Thyroid gland (tissue), 4 donors: ENCODE data around the gene ACSS3.

Source experiments
- POLR2A ChIP-seq, 2 donors: fragments of 450-650 bp; IDR thresholded peaks; one replicate each; pipeline ENCODE4 v1.6.1; 2017; ENCODE audit warnings: antibody characterized with exemption in 2 of 2, mild to moderate bottlenecking in 2 of 2, moderate library complexity in 1 of 2
- TF ChIP-seq, protein P1 (sequence below), 6 experiments: fragments of 200-600 bp in 3 of 6; fragments of 450-650 bp in 3 of 6; sonication (generic) in 3 of 6; IDR thresholded peaks; one replicate each; pipeline ENCODE4 v1.5.1; 2016 to 2019; ENCODE audit warnings: antibody characterized with exemption in 6 of 6, mild to moderate bottlenecking in 2 of 6, inconsistent platforms in 1 of 6, moderate library complexity in 1 of 6

DNA sequence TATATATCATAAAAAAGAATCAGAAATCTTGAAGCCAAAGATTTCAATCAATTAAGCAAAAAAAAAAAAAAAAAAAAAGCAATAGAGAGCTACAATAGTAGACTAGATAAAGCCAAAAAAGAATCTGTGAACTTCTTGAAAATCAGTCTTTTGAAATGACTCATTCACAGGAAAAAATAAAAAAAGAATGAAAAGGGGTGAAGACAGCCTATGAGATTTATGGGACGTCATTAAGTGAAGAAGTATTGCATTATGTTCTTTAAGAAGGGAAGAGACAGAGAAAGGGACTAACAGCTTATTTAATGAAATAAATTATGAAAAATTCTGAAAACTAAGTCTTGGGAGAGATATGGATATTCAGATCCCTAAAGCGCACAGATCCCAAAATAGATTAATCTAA is 103.8 kb downstream of the ACSS3 start:
- TF ChIP-seq, protein P1, sequence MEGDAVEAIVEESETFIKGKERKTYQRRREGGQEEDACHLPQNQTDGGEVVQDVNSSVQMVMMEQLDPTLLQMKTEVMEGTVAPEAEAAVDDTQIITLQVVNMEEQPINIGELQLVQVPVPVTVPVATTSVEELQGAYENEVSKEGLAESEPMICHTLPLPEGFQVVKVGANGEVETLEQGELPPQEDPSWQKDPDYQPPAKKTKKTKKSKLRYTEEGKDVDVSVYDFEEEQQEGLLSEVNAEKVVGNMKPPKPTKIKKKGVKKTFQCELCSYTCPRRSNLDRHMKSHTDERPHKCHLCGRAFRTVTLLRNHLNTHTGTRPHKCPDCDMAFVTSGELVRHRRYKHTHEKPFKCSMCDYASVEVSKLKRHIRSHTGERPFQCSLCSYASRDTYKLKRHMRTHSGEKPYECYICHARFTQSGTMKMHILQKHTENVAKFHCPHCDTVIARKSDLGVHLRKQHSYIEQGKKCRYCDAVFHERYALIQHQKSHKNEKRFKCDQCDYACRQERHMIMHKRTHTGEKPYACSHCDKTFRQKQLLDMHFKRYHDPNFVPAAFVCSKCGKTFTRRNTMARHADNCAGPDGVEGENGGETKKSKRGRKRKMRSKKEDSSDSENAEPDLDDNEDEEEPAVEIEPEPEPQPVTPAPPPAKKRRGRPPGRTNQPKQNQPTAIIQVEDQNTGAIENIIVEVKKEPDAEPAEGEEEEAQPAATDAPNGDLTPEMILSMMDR (IDR thresholded peaks at IDR 0.05), result no peak
- TF ChIP-seq POLR2A (IDR thresholded peaks at IDR 0.05), result no peak
